ENCODE data around the gene CSHL1. TPM values are rescaled to one million over a fixed set of nuclear protein-coding genes. Genes with fewer than 3 reads are reported as not detected.

CSHL1 gene
- polyA plus RNA-seq, 1 donor from 2014 or later: not detected

DNA sequence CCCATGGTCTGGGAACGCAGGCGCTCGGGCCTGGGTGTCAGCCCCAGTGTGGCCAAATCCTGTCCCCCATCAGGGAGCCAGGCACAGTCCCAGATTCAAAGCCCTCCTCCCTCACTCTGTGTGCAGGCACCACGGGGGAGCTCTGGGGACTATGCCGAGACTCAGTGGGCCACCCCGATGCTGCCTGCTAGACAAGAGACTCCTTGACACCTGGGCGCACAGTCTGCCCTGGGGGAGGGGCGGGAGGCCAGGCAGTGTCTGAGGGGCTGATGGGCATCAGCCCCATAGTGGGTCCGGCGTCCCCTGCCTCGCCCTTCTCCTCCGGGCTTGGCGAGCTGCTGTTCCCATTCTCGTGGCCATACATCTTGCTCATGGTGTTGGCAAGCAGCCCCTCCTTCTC lies 29.5 kb upstream of the CSHL1 start:
- no peaks in the 10 kb centered on the region for H3F3A ChIP-seq (ENCODE audit: insufficient read depth, low read length, poor library complexity, severe bottlenecking)
- no peak for TF ChIP-seq EZH2 (IDR thresholded peaks at IDR 0.05; ENCODE audit: borderline replicate concordance, insufficient read depth, low read length, poor library complexity, severe bottlenecking)
- TF ChIP-seq POLR2AphosphoS5 (IDR thresholded peaks at IDR 0.05): no peak
- no peak for TF ChIP-seq MXI1 (conservative IDR thresholded peaks at IDR 0.05; ENCODE audit: poor library complexity, severe bottlenecking)
- TF ChIP-seq EP300 (conservative IDR thresholded peaks at IDR 0.05; ENCODE audit: poor library complexity, severe bottlenecking): no peak
- no peak for TF ChIP-seq RAD21 (conservative IDR thresholded peaks at IDR 0.05)
- TF ChIP-seq SMC3 (conservative IDR thresholded peaks at IDR 0.05; ENCODE audit: poor library complexity): no peak
- TF ChIP-seq, protein P1, sequence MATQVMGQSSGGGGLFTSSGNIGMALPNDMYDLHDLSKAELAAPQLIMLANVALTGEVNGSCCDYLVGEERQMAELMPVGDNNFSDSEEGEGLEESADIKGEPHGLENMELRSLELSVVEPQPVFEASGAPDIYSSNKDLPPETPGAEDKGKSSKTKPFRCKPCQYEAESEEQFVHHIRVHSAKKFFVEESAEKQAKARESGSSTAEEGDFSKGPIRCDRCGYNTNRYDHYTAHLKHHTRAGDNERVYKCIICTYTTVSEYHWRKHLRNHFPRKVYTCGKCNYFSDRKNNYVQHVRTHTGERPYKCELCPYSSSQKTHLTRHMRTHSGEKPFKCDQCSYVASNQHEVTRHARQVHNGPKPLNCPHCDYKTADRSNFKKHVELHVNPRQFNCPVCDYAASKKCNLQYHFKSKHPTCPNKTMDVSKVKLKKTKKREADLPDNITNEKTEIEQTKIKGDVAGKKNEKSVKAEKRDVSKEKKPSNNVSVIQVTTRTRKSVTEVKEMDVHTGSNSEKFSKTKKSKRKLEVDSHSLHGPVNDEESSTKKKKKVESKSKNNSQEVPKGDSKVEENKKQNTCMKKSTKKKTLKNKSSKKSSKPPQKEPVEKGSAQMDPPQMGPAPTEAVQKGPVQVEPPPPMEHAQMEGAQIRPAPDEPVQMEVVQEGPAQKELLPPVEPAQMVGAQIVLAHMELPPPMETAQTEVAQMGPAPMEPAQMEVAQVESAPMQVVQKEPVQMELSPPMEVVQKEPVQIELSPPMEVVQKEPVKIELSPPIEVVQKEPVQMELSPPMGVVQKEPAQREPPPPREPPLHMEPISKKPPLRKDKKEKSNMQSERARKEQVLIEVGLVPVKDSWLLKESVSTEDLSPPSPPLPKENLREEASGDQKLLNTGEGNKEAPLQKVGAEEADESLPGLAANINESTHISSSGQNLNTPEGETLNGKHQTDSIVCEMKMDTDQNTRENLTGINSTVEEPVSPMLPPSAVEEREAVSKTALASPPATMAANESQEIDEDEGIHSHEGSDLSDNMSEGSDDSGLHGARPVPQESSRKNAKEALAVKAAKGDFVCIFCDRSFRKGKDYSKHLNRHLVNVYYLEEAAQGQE (IDR thresholded peaks at IDR 0.05; ENCODE audit: borderline replicate concordance): no peak
- TF ChIP-seq, protein P2, sequence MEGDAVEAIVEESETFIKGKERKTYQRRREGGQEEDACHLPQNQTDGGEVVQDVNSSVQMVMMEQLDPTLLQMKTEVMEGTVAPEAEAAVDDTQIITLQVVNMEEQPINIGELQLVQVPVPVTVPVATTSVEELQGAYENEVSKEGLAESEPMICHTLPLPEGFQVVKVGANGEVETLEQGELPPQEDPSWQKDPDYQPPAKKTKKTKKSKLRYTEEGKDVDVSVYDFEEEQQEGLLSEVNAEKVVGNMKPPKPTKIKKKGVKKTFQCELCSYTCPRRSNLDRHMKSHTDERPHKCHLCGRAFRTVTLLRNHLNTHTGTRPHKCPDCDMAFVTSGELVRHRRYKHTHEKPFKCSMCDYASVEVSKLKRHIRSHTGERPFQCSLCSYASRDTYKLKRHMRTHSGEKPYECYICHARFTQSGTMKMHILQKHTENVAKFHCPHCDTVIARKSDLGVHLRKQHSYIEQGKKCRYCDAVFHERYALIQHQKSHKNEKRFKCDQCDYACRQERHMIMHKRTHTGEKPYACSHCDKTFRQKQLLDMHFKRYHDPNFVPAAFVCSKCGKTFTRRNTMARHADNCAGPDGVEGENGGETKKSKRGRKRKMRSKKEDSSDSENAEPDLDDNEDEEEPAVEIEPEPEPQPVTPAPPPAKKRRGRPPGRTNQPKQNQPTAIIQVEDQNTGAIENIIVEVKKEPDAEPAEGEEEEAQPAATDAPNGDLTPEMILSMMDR (IDR thresholded peaks at IDR 0.05; ENCODE audit: poor library complexity, severe bottlenecking): no peak
- no peak for TF ChIP-seq TAF1 (IDR thresholded peaks at IDR 0.05; ENCODE audit: low read depth)
- no peak overlapping the region for H3K27ac ChIP-seq (ENCODE audit: low read length)
- H3K36me3 ChIP-seq (ENCODE audit: insufficient read depth, low read length): no peaks in the 10 kb centered on the region
- H3K9ac ChIP-seq (ENCODE audit: low read length): no peak overlapping the region
- no peak overlapping the region for H3K4me3 ChIP-seq (ENCODE audit: low read length)
- H2AFZ ChIP-seq (ENCODE audit: low read depth, low read length): no peak overlapping the region
- no peaks in the 10 kb centered on the region for H3K27me3 ChIP-seq (ENCODE audit: insufficient read depth, low read depth, low read length)
- no peaks in the 10 kb centered on the region for H3K79me2 ChIP-seq (replicated peaks; ENCODE audit: insufficient read depth, low read length)
- H3K9me2 ChIP-seq (ENCODE audit: insufficient read depth, low read length): no peaks in the 10 kb centered on the region
- H4K20me1 ChIP-seq (ENCODE audit: insufficient read depth): no peaks in the 10 kb centered on the region
- no peak overlapping the region for H3K4me2 ChIP-seq (ENCODE audit: low read length)
- peaks cover 3% of the 10 kb centered on the region for H3K9me3 ChIP-seq (ENCODE audit: low read length)

DNA sequence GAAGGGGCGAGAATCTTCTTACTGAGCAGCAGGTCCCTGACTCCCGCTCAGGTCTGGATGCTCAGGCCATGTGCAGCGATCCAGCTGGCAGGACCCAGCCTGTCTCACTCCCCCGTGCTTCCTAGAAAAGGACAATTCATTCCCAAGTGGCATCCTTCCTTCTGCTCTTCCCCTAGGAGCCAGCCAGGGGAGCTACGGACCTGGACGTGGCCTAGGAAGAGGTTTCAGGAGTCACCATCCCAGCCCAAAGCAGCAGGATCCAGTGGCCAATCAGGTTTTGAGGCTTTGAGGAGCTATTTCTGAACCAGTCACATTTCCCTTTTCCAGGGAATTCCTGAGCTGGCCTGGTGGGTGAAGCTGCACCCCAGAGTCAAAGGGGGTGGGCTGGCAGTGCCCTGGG lies 28.8 kb upstream of the CSHL1 start:
- Histone ChIP-seq H2AFZ (ENCODE audit: low read depth, low read length) (no peak overlapping the region), H3F3A (ENCODE audit: insufficient read depth, low read length, poor library complexity, severe bottlenecking) (no peaks in the 10 kb centered on the region), H4K20me1 (ENCODE audit: insufficient read depth) (no peaks in the 10 kb centered on the region), H3K36me3 (ENCODE audit: insufficient read depth, low read length) (no peaks in the 10 kb centered on the region), H3K4me3 (ENCODE audit: low read length) (no peak overlapping the region), H3K9me3 (ENCODE audit: low read length) (peaks cover 3% of the 10 kb centered on the region), H3K9ac (ENCODE audit: low read length) (no peak overlapping the region), H3K9me2 (ENCODE audit: insufficient read depth, low read length) (no peaks in the 10 kb centered on the region), H3K27me3 (ENCODE audit: insufficient read depth, low read depth, low read length) (no peaks in the 10 kb centered on the region), H3K27ac (ENCODE audit: low read length) (no peak overlapping the region), H3K4me2 (ENCODE audit: low read length) (no peak overlapping the region), H3K79me2 (replicated peaks; ENCODE audit: insufficient read depth, low read length) (no peaks in the 10 kb centered on the region)
- TF ChIP-seq TAF1 (IDR thresholded peaks at IDR 0.05; ENCODE audit: low read depth) (no peak), RAD21 (conservative IDR thresholded peaks at IDR 0.05) (no peak), EP300 (conservative IDR thresholded peaks at IDR 0.05; ENCODE audit: poor library complexity, severe bottlenecking) (no peak)
- TF ChIP-seq, protein P2 (IDR thresholded peaks at IDR 0.05; ENCODE audit: poor library complexity, severe bottlenecking): no peak
